Activated CD4-positive, alpha-beta T cell treated with anti-CD3 and anti-CD28 coated beads, Interleukin-2, Interleukin-4, amounts not matched to agents 100 ng/mL and 50 ng/mL, durations not matched to agents 16 hours and 8 hours (primary cell): ENCODE measurements around the gene UTF1.
"Not testable (repeated sequence)": the region's sequence is repeated elsewhere in the genome, so short reads cannot be mapped to it uniquely, and the experiment has no call there.

Source experiments
- DNase-seq: peaks from one replicate; pipeline ENCODE4 v3.0.0-alpha.2; 2020; ENCODE audit warnings: low spot score

UTF1 gene

DNA sequence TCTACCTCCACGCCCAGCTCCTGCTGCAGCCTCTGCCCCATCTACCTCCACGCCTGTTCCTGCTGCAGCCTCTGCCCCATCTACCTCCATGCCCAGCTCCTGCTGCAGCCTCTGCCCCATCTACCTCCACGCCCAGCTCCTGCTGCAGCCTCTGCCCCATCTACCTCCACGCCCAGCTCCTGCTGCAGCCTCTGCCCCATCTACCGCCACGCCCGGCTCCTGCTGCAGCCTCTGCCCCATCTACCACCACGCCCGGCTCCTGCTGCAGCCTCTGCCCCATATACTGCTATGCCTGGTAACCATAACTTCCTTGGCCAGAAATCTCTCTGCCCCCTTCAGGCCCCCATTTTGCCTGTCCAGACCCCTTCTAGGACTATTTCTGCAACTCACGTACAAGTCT is 35.0 kb downstream of the UTF1 start:
- not testable (repeated sequence) for DNase-seq

DNA sequence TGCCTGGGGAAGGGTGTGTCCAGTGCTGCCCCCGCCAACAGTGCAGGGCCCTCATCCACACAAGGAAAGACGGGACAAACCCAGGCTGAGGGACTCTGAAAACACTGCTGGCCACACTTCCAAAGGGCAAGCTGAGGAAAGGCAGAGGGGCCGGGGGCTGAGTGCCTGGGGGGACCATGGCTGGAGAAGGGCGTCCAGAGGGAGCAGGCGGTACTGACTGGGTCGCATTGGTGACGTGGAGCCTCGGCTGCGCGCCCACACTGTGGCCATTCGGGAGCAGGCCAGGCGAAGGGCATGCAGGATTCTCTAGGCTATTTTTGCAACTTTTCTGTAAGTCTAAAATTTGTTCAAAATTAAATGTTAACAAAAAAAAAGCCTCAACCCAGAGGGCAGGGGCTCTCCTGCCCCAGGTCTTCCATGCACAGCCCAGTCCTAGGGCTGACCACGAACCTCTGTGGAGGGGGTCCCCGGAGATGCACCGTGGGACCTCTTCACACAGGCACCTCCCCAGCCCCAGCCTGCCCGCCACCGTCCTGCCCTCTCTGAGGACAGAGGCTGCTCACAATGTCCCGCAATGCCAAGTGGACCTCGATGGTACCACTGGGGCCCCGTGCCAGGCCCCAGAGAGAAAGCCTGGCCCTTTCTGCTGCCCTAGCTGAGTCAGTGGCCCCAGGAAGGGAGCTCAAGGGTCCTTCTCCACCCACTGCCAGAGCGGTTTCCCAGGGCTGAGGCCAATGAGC is 36.2 kb downstream of the UTF1 start:
- no peak for DNase-seq

DNA sequence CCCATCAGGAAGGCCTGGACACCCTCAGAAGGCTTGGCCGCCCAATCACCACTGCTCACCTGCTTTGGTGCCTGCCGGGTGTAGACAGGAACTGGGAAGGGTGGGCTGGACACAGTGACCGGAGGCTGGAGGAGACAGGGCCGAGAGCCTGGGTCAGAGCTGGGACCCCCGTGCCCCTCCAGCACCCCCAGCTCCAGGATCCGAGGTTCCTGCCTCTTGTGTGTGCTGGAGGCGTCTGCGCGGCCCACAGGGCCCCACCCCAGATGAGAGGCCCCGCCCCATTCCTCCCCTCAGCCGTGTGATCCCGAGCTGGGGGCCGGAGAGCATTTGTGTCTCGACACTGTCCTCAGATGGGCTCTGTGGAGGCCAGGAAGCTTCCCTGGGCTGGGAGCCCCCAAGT is 37.3 kb downstream of the UTF1 start:
- DNase-seq: no peak

DNA sequence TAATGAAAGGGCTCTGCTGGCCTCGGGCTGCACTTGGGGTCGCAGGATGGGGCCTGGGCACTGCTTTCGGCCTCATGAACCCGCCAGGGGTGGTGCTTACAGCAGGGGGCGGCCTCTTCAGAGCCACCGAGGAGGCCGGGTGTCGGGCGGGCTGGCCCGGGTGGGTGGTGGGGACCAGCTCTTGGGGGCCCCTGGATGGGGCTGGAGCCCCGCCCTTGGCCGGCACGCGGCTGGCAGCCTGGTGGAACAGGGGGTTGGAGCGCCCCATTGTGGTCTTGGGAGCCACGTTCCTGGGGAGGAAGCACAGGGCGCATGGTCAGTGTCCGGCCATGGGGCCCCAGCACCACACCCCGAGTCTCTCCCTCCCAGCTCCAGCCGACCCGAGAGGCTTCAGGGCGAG is 37.8 kb downstream of the UTF1 start:
- no peak for DNase-seq

DNA sequence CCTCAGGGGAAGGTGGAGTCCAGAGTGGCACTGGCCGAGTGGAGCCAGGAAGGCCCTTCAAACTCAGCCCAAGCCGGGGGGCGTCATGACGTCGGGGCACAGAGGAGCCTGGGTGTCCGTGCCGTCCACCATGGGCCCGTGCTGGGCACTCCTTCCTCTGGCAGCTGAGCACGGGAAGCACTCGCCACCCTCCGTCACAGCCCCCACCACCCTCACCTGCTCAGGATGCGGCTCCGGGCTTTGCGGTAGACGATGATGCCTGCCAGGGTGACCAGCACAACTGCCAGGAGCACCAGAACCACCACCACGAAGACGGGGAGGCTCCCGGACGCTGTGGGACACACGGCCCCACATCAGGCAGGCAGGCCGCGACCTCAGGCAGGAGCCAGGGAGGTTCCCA is 38.5 kb downstream of the UTF1 start:
- no peak for DNase-seq

DNA sequence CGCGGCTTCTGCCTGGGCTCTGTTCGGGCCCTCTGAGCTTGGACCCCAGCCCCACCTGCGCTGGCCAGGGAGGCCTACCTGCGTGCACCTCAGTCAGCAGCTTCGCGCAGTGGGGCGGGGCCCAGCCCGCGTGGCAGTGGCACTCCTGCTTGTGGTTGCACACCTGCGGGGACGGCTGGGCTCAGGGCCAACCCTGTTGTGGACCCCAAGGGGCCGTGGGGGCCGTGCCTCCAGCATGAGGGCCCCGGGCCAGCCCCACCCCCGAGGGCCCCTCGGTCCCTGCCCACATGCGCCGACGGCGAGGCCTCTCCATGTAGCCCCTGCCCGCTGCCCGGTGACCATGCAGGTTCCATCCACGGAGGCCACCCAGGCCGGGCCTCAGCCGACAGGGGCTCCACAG is 39.4 kb downstream of the UTF1 start:
- DNase-seq: no peak

DNA sequence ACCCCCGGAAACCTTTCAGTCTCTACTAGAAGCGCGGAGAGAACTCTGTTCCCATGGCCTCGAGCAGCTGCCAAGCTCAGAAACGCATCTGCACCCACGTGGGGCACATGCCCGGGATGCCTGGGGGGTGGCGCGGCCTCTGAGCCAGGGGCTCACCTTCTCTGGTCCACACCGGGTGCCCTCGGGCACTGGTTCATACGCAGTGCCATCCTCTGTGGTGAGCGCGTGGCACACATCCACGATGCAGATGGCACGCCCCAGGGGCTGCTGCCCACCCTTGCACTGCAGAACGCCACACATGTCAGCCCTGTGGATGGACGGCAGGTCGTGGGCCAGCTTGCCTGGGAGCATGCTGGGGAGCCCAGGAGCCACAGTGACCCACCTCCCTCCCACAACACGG is 40.2 kb downstream of the UTF1 start:
- DNase-seq: no peak

DNA sequence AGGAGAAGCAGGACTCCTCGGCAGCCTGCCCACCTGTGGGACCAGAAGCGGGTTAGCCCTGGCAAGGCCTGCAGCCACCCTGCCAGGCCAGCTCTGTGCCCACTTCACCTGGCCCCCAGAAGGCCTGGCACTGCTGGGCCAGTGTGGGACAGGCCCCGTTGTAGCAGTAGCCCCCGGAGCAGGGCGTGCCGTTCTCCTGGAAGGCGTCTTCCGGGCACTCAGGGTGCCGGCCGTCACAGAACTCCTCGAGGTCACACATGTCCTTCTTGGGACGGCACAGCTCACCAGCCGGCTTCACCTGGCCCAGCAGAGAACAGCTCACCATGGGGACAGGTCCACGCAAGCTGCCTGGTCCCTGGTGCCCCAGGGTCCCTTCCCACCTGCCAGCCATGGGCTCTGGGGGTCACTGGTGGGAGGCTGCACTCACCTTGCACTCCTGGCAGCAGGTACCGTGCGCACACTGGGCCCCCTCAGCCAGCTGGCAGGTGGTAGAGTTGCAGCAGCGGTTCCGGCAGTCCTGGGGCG is 40.8 kb downstream of the UTF1 start:
- DNase-seq: no peak

DNA sequence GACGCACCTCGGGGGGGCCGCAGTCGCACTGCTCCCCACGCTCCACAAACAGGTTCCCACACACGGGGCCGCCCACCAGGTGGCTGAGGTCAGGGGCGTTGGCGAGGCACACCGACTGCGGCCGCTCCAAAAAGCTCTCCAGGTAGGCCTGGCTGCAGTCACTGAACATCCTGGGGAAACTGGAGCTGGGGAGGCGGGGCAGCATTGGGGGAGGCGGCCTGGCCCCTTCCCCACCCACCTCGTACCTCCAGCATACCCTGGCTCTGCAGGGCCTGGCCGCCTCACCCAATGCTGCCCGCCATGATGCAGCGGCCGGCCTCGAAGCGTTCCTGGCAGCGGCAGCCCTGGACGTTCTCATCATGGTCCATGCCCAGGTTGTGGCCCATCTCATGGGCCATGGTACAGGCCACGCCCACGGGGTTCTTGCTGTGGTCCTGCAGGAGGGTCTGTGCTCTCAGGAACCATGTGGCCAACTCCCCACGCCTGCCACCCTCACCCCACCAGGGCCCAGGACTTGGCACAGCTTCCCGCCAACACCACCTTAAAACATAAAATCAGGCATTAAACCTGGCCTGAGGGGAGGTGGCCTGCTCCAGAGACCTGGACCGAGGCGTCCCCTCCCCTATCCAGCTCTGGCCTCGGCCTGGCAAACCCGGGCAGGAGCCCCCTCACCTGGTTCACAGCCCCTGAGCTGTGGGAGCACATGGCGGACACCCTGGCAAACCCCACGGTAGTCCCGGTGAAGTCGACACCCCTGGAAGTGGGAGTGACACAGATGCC is 41.7 kb downstream of the UTF1 start:
- DNase-seq: no peak

DNA sequence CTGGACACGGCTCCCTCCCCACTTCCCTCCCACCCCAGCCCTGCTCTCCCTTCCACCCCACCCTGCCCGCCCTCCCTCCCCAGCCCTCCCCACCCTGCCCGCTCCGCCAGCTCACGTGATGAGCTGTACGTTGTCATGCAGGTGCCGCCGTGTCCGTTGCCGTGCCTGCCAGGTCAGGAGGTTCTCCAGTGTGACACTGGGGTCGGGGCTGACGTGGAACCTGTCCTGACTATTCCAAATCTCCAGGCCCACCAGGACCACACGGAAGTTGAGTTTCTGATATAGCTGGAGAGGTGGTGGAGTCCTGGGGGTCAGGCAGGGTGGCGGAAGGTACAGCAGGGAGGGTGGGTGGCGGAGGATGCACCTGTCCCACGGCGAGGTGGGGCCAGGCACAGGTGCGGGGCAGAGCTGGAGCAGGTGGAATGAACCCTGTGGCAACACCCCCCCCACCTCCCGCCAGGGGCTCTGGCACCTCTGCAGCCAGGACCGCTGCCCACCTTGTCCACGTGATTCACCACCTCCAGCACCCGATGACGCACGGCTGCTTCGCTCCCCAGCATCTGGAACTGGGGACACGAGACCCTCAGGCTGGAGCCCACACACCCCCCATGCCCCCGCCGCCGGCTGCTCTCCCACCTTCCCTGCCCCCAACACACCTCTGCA is 42.4 kb downstream of the UTF1 start:
- DNase-seq: no peak

DNA sequence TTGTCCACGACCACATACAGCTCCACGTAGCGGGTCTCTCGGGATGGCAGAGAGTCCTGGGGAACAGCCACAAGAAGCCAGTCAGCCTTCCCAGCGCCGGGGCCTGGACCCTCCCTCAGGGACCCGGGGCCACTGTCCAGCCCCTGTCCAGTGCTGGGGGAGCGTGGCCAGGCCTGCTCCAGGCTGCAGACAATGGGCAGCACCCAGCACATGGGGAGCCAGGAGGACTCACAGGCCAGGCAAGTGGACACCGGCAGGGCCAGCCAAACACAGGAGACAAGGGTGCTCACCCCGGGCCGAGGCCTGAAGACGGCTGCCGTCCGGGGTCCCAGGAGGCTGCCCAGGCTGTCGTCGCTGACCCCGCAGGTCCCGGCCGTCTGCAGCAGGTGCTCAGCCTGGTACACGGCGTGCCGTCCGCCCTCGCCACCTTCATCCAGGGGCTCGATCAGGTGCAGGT is 43.0 kb downstream of the UTF1 start:
- DNase-seq: no peak

DNA sequence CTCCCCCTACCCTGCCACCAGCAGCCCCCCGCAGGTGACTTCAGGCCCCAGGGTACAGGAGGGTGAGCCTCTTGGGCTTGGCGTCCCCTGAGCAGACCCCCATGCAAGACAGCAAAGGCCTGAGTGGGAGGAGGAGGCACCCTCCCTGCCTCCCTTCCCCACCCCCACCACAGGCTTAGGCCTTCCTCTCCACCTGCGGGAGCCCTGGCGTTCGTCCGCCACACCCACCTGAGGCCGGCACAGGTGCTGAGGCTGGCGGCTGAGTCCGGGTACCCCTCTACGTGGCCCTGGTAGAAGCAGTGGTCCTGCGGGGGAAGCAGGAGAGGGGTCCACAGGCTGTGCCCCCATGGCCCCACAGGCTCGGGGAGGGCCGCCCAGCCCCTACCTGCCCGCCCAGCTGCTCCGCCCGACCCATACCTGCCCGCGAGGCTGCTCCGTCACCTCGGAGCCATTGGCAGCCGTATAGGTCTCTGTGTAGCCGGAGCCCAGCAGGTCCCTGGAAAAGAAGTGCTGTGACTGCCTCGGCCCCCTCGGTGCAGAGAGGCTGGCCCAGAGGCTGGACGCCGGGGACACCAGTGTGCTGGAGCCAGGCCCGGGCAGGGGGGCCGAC is 43.6 kb downstream of the UTF1 start:
- no peak for DNase-seq

DNA sequence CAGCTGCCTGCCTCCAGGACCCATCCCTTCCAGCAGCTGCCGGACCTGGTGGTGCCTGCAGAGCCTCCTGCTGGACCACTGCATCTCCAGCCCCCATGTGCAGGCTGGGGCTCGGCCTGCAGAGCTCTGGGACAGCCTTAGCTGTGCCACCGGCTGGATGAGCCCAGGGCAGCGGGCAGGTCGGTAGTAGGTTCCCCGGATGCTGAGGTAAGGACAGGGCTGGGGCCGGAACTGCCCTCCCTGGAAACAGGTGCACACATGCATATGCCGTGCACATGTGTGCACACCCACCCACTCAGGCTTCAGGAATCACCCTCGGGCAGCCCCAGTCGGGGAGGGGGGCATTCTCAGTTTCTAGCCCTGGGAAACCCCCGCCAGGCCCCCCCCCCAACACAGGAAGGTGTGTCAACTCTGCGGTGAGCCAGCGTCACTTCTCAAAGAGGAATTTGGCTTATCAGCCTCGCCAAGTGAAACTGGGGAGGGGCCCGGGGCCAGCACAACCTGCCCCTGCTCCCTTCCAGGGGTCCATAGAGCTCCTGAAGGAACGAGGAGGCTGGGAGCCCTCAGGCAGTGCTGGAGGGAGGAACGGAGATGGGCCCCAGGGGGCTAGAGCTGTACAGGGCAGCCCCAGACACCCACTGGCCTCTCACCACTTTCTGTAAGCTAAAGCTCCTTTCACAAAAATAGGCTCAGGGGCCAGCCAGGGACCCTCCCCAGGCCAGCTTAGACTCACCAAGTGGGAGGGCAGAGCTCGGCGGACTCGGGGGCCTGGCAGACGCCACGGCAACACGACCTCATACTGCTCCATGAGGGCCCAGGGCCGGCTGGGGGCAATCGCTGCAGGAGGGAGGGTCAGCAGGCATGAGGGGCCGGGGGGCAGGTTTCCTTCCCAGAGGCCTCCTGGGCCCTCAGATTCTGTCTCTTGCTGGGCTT is 45.0 kb downstream of the UTF1 start:
- peak; percentile 83 for DNase-seq

DNA sequence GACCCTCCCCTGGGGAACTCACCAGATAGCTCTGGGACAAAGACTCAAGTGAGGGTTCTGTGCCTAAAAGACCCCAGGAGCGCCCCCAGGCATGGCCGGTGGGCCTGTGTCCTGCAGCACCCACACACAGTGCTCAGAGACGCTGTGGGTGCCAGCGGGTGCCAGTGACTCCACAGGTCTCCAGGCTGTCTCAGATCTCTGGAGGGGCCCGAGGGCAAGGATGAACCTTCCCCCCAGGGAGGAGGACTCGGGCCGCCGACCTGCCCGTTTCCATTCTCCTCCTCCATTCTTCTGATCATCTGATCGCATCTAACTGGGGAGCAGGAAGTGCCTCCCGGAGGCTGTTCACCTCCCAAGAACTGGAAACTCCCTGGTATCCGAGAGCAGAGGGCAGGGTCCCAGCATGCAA is 45.7 kb downstream of the UTF1 start:
- DNase-seq: peak; percentile 62

DNA sequence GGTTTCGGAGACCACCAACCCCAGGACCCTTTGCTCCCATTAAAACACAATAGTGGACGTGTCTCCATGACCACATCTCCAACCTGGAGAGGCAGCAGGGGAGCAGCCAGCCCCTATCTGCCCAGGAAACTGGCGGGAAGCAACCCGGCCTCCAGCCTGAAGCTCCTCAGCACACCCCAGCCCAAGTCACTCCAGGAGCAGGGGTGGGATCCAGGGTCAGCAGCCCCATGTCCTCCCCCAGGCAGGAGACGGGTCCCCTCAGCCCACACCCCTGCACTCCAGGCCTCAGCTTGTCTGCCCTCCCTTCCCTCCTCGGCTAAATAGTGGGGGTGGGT is 46.0 kb downstream of the UTF1 start:
- no peak for DNase-seq

DNA sequence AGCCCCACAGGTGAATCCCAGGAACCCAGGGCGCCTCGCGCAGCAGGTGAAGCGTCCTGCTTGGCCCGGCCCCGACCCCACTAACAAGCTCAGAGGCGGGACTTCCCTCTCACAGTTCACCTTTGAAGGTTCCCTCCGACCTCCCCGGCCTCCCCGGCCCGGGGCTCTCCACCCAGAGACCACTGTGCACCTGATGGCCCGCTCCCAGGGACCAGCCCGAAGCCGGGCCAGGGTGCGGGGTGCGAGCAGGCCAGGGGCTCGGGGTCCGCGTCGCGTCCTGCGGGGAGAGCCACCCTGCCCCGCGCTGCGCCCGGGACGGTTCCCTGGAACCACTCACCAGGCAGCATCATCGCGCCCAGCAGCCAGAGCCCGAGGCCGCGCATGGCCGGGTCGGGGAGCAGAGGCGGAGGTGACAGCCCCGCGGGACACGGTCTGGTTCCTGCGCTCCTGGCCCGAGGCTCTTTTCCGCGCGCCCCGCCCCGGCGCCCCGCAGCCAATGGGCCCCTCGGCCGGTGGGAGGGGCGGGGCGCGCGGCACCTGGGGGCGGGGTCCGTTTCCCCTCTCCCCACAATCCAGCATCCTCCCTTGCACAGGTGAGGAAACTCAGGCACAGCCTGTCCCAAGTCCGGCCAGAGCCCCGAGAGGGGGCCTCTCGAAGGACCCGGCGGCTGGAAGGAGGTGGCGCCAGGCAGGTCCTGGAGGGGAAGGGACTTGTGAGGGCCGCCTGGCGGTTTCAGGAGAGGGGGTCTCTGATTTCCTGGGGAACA is 46.6 kb downstream of the UTF1 start, which contains the start of gene ADAM8:
ADAM8 (minus strand) TSS at position 434 of the 767 bp plus-strand sequence; CDS start at position 383, 51 bp downstream.
- DNase-seq: peak; percentile 69

DNA sequence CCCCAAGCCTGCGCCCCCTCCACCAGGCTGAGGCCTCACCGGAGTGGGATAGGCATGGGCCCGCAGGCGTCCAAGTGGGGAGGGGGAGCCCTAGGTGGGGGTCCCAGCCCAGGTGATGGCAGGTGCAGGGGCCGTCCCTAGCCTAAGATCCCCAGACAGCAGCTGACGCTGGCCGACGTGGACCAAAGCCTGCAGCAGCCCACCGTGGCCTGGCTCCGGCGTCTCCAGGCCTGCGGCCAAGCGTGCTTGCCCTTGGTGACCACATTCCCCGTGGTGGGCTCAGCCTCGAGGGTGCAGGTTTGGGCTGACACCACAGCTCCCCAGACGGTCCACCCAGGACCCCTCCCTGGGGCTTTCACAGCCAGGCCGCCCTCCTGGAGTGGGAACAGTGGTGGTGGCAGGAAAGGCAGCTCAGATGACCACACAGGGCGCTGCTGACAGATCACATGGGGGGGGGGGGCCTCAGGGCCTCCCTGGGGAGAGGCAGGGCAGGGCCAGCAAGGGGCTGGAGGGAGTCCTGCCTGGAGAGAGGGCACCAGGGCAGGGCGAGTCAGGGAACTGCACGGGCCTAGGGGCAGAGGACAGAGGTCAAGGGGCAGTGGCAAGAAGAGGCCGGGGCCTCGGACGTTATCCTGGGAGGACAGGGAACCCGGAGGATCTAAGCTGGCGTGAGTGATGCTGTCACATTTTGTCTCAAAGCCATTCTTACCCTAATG is 47.4 kb downstream of the UTF1 start:
- DNase-seq: no peak

DNA sequence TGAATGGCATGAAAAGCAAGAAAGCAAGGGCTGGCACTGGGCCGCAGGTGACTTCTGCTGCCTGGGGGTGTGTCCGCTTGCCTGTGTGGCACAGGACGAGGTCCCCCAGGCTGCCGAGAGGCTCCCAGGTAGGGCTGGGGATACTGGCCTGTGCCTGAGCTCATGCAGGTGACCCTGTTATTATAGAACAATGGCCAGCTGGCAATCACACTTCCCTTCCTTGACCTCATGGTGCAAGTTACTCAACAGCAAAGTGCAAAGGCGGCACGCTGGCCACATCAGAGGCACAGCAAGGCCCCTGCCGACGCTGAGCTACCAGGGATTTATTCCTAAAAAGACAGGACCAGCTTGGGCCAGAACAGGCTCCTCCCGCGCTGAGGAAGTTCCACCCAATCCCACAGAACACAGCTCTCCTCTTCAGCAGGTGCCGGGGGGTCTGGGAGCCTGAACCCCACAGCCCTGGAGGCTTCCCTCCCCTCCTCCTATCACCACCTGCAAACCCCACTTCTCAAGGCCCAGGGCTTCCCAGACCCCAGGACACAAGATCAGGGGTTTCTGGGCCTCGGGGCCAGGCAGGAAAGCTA is 48.1 kb downstream of the UTF1 start:
- DNase-seq: no peak

DNA sequence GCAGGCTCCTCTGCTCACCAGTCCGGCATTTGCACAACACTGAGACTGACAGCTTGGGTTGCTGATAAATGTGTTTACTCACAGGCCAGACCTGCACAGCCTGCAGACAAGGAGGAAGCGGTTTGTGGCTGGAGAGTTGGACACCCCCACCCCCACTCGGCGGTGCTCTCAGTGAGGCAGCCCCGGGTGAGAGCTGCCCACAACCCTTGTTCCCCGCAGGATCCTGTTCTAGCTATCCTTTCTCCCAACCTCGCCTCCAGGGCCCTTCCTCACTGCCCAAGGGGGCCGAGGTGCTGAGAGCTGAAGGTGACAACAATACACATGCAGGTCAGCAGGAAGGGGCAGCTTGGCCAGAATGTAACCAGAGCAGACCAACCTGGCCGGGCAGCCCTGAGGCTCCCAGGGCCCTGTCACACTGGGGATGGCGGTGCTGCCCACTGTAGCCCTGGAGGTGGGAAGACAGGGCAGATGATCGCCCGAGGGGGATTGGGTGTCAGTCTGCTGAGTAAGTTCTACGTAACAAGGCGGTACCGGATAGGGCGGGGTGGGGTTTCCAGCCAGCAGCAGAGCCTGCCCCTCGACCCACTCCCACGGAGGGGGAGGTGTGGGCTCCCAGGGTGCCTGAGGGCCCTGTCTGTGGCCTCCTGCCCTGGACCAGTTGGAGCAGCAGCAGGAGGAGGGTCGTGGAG is 48.7 kb downstream of the UTF1 start:
- peak; percentile 79 for DNase-seq
